Liver (tissue), 9 donors: ENCODE measurements around the gene SLC2A10. TPM values are rescaled to one million over a fixed set of nuclear protein-coding genes. Genes with fewer than 3 reads are reported as not detected.

ENCODE experiments used
- DNase-seq: peaks from one replicate; pipeline ENCODE4 v3.0.0-alpha.2; 2017; ENCODE audit warnings: low spot score
- H3K27ac ChIP-seq, 2 donors: one replicate each; pipeline ENCODE4 v1.7.0; 2013; ENCODE audit warnings: inconsistent platforms in 2 of 2, low read length in 2 of 2, control low read depth in 1 of 2, low read depth in 1 of 2, mild to moderate bottlenecking in 1 of 2
- H3K27me3 ChIP-seq, 4 donors: one replicate each; pipeline versions ENCODE4 v1.6.1 to v1.7.0; 2013; ENCODE audit warnings: low read length in 3 of 4, inconsistent platforms in 1 of 4, mild to moderate bottlenecking in 1 of 4, moderate library complexity in 1 of 4; ENCODE audit not compliant: control insufficient read depth in 4 of 4, insufficient read depth in 4 of 4
- H3K36me3 ChIP-seq, 4 donors: one replicate each; pipeline versions ENCODE4 v1.6.1 to v1.7.0; 2013; ENCODE audit warnings: low read length in 3 of 4, mild to moderate bottlenecking in 3 of 4, low read depth in 1 of 4, moderate library complexity in 1 of 4; ENCODE audit not compliant: control insufficient read depth in 4 of 4, insufficient read depth in 3 of 4
- H3K4me1 ChIP-seq, 4 donors: one replicate each; pipeline versions ENCODE4 v1.6.1 to v1.7.0; 2013; ENCODE audit warnings: low read length in 3 of 4, mild to moderate bottlenecking in 3 of 4, moderate library complexity in 1 of 4; ENCODE audit not compliant: control insufficient read depth in 4 of 4, insufficient read depth in 4 of 4
- H3K4me3 ChIP-seq, 3 donors: one replicate each; pipeline versions ENCODE4 v1.6.1 to v1.7.0; 2013; ENCODE audit warnings: low read length in 3 of 3, control low read depth in 1 of 3, low read depth in 1 of 3, mild to moderate bottlenecking in 1 of 3
- H3K9ac ChIP-seq, 2 donors: one replicate each; pipeline ENCODE4 v1.7.0; 2013; ENCODE audit warnings: low read length in 2 of 2, mild to moderate bottlenecking in 2 of 2, moderate library complexity in 2 of 2, control low read depth in 1 of 2, low read depth in 1 of 2
- H3K9me3 ChIP-seq, 4 donors: one replicate each; pipeline versions ENCODE4 v1.6.1 to v1.7.0; 2013; ENCODE audit warnings: low read length in 3 of 4; ENCODE audit not compliant: control insufficient read depth in 4 of 4
- EGR1 ChIP-seq, 2 donors: IDR thresholded peaks; 2 replicates each; pipeline ENCODE4 v1.6.1; 2016 to 2018; ENCODE audit warnings: antibody characterized with exemption in 2 of 2, low read depth in 2 of 2
- FOXA1 ChIP-seq: IDR thresholded peaks from 2 replicates; pipeline ENCODE4 v1.6.1; 2016; ENCODE audit warnings: antibody characterized with exemption
- FOXA2 ChIP-seq: IDR thresholded peaks from 2 replicates; pipeline ENCODE4 v1.6.1; 2016; ENCODE audit warnings: antibody characterized with exemption
- HNF4A ChIP-seq, 2 donors: conservative IDR thresholded peaks; 2 replicates each; pipeline ENCODE4 v1.6.1; 2016; ENCODE audit warnings: antibody characterized with exemption in 2 of 2, mild to moderate bottlenecking in 2 of 2
- HNF4G ChIP-seq: IDR thresholded peaks from 2 replicates; pipeline ENCODE4 v1.6.1; 2016; ENCODE audit warnings: antibody characterized with exemption
- JUND ChIP-seq, 2 donors: IDR thresholded peaks; 2 replicates each; pipeline ENCODE4 v1.6.1; 2016; ENCODE audit warnings: antibody characterized with exemption in 2 of 2
- RAD21 ChIP-seq, 2 donors: IDR thresholded peaks; 2 replicates each; pipeline ENCODE4 v1.6.1; 2016; ENCODE audit warnings: antibody characterized with exemption in 2 of 2, mild to moderate bottlenecking in 2 of 2
- RXRA ChIP-seq, 2 donors: IDR thresholded peaks; 2 replicates each; pipeline ENCODE4 v1.6.1; 2017 to 2018; ENCODE audit warnings: antibody characterized with exemption in 2 of 2, mild to moderate bottlenecking in 1 of 2
- SP1 ChIP-seq: IDR thresholded peaks from 2 replicates; pipeline ENCODE4 v1.6.1; 2018; ENCODE audit warnings: antibody characterized with exemption, mild to moderate bottlenecking
- YY1 ChIP-seq: IDR thresholded peaks from 2 replicates; pipeline ENCODE4 v1.6.1; 2016; ENCODE audit warnings: antibody characterized with exemption, mild to moderate bottlenecking
- WGBS: extraction: QIAGEN DNeasy Blood & Tissue Kit; methylation state at CpG from one replicate; pipeline ENCODE4 v1.1.7; 2013; 5-methylcytosine and 5-hydroxymethylcytosine counted together
- polyA plus RNA-seq, 2 donors: library from polyadenylated mRNA; stranded (reverse) in 1 of 2; unstranded in 1 of 2; fragments of 200-250 nt in 1 of 2; fragments of >200 nt in 1 of 2; fragmentation: Nextera tagmentation in 1 of 2; extraction: Ambion mirVana in 1 of 2; gene quantifications; one replicate each; pipeline versions ENCODE4 v1.2.1 to v1.2.3, GENCODE V29; 2013 to 2015
- total RNA-seq, 2 donors: library from RNA; depleted of rRNA; stranded (reverse); fragments of >200 nt; gene quantifications; one replicate each; pipeline ENCODE4 v1.2.3, GENCODE V29; 2014
- TF ChIP-seq, protein P1 (sequence below): fragments of 150-350 bp; IDR thresholded peaks from 2 replicates; pipeline ENCODE4 v1.5.1; 2017; ENCODE audit warnings: improper control_type of control experiment, low read depth, low read length; ENCODE audit not compliant: missing input control
- TF ChIP-seq, protein P2 (sequence below): IDR thresholded peaks from 2 replicates; pipeline ENCODE4 v1.6.1; 2016; ENCODE audit warnings: antibody characterized with exemption
- TF ChIP-seq, protein P3 (sequence below): IDR thresholded peaks from 2 replicates; pipeline ENCODE4 v1.6.1; 2016; ENCODE audit warnings: antibody characterized with exemption
- donor health status: healthy.
- donor health status: healthy.
- donor health status: healthy.
- donor health status: healthy.
- donor health status: healthy.

SLC2A10 gene
- total and polyA plus RNA-seq, 4 donors = 8.0 to 79.7 (median 26.7) TPM

- 95% methylated on average over 9 of the region's 9 CpGs for WGBS
- Histone ChIP-seq H3K36me3 (no peaks in the 10 kb centered on the region), H3K27ac (no peak overlapping the region), H3K9me3 (no peaks in the 10 kb centered on the region), H3K27me3 (no peaks in the 10 kb centered on the region), H3K9ac (no peak overlapping the region), H3K4me1 (peaks cover 10 to 33% (median 23%) of the 10 kb centered on the region in 4 donors), H3K4me3 (no peak overlapping the region)
- TF ChIP-seq HNF4G (no peak), FOXA2 (no peak), JUND (IDR thresholded peaks at IDR 0.05) (no peak), EGR1 (IDR thresholded peaks at IDR 0.05; ENCODE audit: low read depth in 2 of 2) (no peak), YY1 (no peak), RXRA (IDR thresholded peaks at IDR 0.05) (no peak), SP1 (no peak)
- TF ChIP-seq, protein P1, sequence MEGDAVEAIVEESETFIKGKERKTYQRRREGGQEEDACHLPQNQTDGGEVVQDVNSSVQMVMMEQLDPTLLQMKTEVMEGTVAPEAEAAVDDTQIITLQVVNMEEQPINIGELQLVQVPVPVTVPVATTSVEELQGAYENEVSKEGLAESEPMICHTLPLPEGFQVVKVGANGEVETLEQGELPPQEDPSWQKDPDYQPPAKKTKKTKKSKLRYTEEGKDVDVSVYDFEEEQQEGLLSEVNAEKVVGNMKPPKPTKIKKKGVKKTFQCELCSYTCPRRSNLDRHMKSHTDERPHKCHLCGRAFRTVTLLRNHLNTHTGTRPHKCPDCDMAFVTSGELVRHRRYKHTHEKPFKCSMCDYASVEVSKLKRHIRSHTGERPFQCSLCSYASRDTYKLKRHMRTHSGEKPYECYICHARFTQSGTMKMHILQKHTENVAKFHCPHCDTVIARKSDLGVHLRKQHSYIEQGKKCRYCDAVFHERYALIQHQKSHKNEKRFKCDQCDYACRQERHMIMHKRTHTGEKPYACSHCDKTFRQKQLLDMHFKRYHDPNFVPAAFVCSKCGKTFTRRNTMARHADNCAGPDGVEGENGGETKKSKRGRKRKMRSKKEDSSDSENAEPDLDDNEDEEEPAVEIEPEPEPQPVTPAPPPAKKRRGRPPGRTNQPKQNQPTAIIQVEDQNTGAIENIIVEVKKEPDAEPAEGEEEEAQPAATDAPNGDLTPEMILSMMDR = no peak
- TF ChIP-seq, protein P2, sequence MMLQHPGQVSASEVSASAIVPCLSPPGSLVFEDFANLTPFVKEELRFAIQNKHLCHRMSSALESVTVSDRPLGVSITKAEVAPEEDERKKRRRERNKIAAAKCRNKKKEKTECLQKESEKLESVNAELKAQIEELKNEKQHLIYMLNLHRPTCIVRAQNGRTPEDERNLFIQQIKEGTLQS = no peak
- DNase-seq = no peak
Measured at GRCh38 chr20:46717818-46718541, 8.5 kb downstream of the SLC2A10 start.

DNA sequence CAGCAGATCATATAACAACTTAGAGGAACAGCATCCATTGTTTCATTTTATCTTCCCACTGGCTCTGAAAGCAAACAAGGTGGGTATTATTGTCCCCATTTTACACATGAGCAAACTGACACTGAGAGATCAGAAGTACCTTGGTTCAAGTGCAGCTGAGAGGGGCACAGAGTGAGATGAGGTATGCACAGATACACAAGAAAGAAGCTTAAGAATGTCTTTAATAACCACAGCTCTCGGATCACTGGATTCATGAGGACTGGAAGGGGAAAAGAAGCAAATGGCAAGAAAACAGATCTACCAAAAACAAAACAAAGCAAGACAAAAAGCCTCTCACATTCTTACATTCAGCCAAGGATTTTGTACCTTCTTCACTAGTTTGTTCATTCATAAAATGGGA lies 10.6 kb downstream of the SLC2A10 start:
- no peak overlapping the region for H3K9ac ChIP-seq
- WGBS = 96% methylated on average over 1 of the region's 1 CpG
- no peak for DNase-seq
- peaks cover 0 to 2% (median 0%) of the 10 kb centered on the region in 4 donors for H3K36me3 ChIP-seq
- TF ChIP-seq HNF4A (conservative IDR thresholded peaks at IDR 0.05) (no peak), EGR1 (IDR thresholded peaks at IDR 0.05; ENCODE audit: low read depth in 2 of 2) (no peak), YY1 (no peak), SP1 (no peak), RAD21 (IDR thresholded peaks at IDR 0.05) (no peak), FOXA1 (no peak), RXRA (IDR thresholded peaks at IDR 0.05) (no peak), JUND (IDR thresholded peaks at IDR 0.05) (no peak)
- H3K4me1 ChIP-seq = peaks cover 2 to 13% (median 8%) of the 10 kb centered on the region in 4 donors
- no peaks in the 10 kb centered on the region for H3K27me3 ChIP-seq
- H3K4me3 ChIP-seq = no peak overlapping the region
- H3K27ac ChIP-seq = no peak overlapping the region
- no peaks in the 10 kb centered on the region for H3K9me3 ChIP-seq

- no peaks in the 10 kb centered on the region for H3K9me3 ChIP-seq
- no peak overlapping the region for H3K4me3 ChIP-seq
- H3K9ac ChIP-seq = no peak overlapping the region
- TF ChIP-seq, protein P2 = no peak
- TF ChIP-seq, protein P3, sequence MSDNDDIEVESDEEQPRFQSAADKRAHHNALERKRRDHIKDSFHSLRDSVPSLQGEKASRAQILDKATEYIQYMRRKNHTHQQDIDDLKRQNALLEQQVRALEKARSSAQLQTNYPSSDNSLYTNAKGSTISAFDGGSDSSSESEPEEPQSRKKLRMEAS = no peak
- no peak for TF ChIP-seq RAD21 (IDR thresholded peaks at IDR 0.05)
- H3K27me3 ChIP-seq = no peaks in the 10 kb centered on the region
- no peak overlapping the region for H3K27ac ChIP-seq
- DNase-seq = no peak
- peaks cover 0 to 4% (median under 1%) of the 10 kb centered on the region in 4 donors for H3K4me1 ChIP-seq
- peaks cover 0 to 7% (median 5%) of the 10 kb centered on the region in 4 donors for H3K36me3 ChIP-seq
Measured at GRCh38 chr20:46720776-46721425, 11.5 kb downstream of the SLC2A10 start.
